ENCODE data around the gene TMEM131L.
"Not testable (repeated sequence)": the region's sequence is repeated elsewhere in the genome, so short reads cannot be mapped to it uniquely, and the experiment has no call there.

The TMEM131L gene

GRCh38 chr4:153450544-153450917 is 15.6 kb upstream of the TMEM131L start:
- no peak for DNase-seq

GRCh38 chr4:153451145-153451544 is 15.0 kb upstream of the TMEM131L start:
- not testable (repeated sequence) for DNase-seq

GRCh38 chr4:153451911-153452657 is 14.1 kb upstream of the TMEM131L start:
- DNase-seq = no peak

- DNase-seq = no peak
These were observed 13.3 kb upstream of the TMEM131L start for GRCh38 chr4:153452658-153453378.

GRCh38 chr4:153453402-153453801 is 12.8 kb upstream of the TMEM131L start:
- DNase-seq = no peak

GRCh38 chr4:153458969-153459368 is 7.2 kb upstream of the TMEM131L start:
- DNase-seq = no peak

- DNase-seq = not testable (repeated sequence)
These were observed 4.6 kb upstream of the TMEM131L start for GRCh38 chr4:153461549-153461948.

- DNase-seq = no peak
These were observed 2.1 kb upstream of the TMEM131L start for GRCh38 chr4:153464068-153464467.

GRCh38 chr4:153465140-153465539 is 1.0 kb upstream of the TMEM131L start:
- no peak for DNase-seq

- no peak for DNase-seq
These were observed 512 bp upstream of the TMEM131L start for GRCh38 chr4:153465615-153466080.

GRCh38 chr4:153466949-153467896 is 1.1 kb downstream of the TMEM131L start:
- DNase-seq = peak; percentile 64

GRCh38 chr4:153467897-153468262 is 1.7 kb downstream of the TMEM131L start:
- DNase-seq = no peak

GRCh38 chr4:153468587-153468986 is 2.4 kb downstream of the TMEM131L start:
- DNase-seq = no peak

GRCh38 chr4:153469031-153469430 is 2.9 kb downstream of the TMEM131L start:
- no peak for DNase-seq

- not testable (repeated sequence) for DNase-seq
These were observed 5.0 kb downstream of the TMEM131L start for GRCh38 chr4:153471071-153471697.

- no peak for DNase-seq
These were observed 5.5 kb downstream of the TMEM131L start for GRCh38 chr4:153471698-153472093.

- no peak for DNase-seq
These were observed 6.2 kb downstream of the TMEM131L start for GRCh38 chr4:153472122-153473037.

GRCh38 chr4:153474251-153474650 is 8.1 kb downstream of the TMEM131L start:
- no peak for DNase-seq

GRCh38 chr4:153476829-153477574 is 10.8 kb downstream of the TMEM131L start:
- no peak for DNase-seq

GRCh38 chr4:153479101-153479500 is 12.9 kb downstream of the TMEM131L start:
- no peak for DNase-seq

- no peak for DNase-seq
These were observed 14.5 kb downstream of the TMEM131L start for GRCh38 chr4:153480704-153481103.

Measured in stimulated activated CD8-positive, alpha-beta memory T cell treated with anti-CD3 and anti-CD28 coated beads, Interleukin-4, amount 100 ng/mL, for 48 hours (primary cell).